Gastrocnemius medialis (tissue), 4 donors: Measurements from ENCODE around the gene PRR16.

Source experiments
- CTCF ChIP-seq, 5 experiments: fragments of 450-650 bp in 3 of 5; fragments of 200-600 bp in 2 of 5; sonication (generic) in 2 of 5; IDR thresholded peaks in 4 of 5; conservative IDR thresholded peaks in 1 of 5; 1 replicate in 4 of 5; 2 replicates in 1 of 5; pipeline ENCODE4 v1.5.1; 2016 to 2019; ENCODE audit warnings: antibody characterized with exemption in 5 of 5, mild to moderate bottlenecking in 3 of 5, moderate library complexity in 3 of 5
- POLR2A ChIP-seq, 2 donors: fragments of 450-650 bp; IDR thresholded peaks; one replicate each; pipeline ENCODE4 v1.6.1; 2017; ENCODE audit warnings: antibody characterized with exemption in 2 of 2, mild to moderate bottlenecking in 2 of 2, moderate library complexity in 2 of 2

- TF ChIP-seq CTCF (IDR thresholded peaks at IDR 0.05 in 4 of 5, conservative IDR thresholded peaks at IDR 0.05 in 1 of 5) (no peak), POLR2A (IDR thresholded peaks at IDR 0.05) (no peak)
These were observed 82.8 kb downstream of the PRR16 start for GRCh38 chr5:120546922-120547321.
